B cell (primary cell): Measurements from ENCODE around the gene DAD1. TPM values are rescaled to one million over a fixed set of nuclear protein-coding genes. Genes with fewer than 3 reads are reported as not detected.

ENCODE experiments used
- polyA plus RNA-seq: library from polyadenylated mRNA; depleted of rRNA; stranded (reverse); fragments of >200 nt; gene quantifications from 2 replicates; pipeline ENCODE4 v1.2.3, GENCODE V29; 2012
- small RNA-seq: library from RNA; depleted of rRNA; stranded (forward); fragments of <200 nt; gene quantifications from one replicate; pipeline ENCODE3, GENCODE V24; 2012; ENCODE audit warnings: low replicate concordance, low read depth; ENCODE audit not compliant: insufficient read length
- total RNA-seq, 2 donors: library from RNA; stranded (reverse); fragments of 120-200 nt in 1 of 2; gene quantifications; 1 replicate in 1 of 2; 2 replicates in 1 of 2; pipeline versions ENCODE4 v1.2.3 to v1.2.4, GENCODE V29; 2013 to 2022

Gene DAD1
- total and polyA plus RNA-seq, 2 donors (not counting 1 experiment from before 2014, with no cell fraction given): 77.4 to 114 TPM

Small RNA genes lying within 50 kb of the gene (small RNA-seq; reads per million reads assigned to genes)
- not detected for gene TRAJ1
- gene TRAJ10: not detected
- gene TRAJ11: not detected
- not detected for gene TRAJ12
- gene TRAJ13: not detected
- not detected for gene TRAJ14
- not detected for gene TRAJ16
- not detected for gene TRAJ17
- gene TRAJ18: not detected
- not detected for gene TRAJ19
- not detected for gene TRAJ2
- not detected for gene TRAJ20
- gene TRAJ21: not detected
- gene TRAJ22: not detected
- gene TRAJ23: not detected
- not detected for gene TRAJ24
- gene TRAJ25: not detected
- not detected for gene TRAJ26
- gene TRAJ27: not detected
- gene TRAJ28: not detected
- gene TRAJ3: not detected
- not detected for gene TRAJ4
- gene TRAJ5: not detected
- not detected for gene TRAJ6
- gene TRAJ7: not detected
- not detected for gene TRAJ8
- gene TRAJ9: not detected

Other genes with a start within 250 kb of the DAD1 start
- 21.8 and 22.7 TPM in 2 replicates for gene ABHD4, start 9.1 kb upstream of the DAD1 start, total RNA-seq
- gene ABHD4, start 9.1 kb upstream of the DAD1 start, polyA plus RNA-seq: 10.5 and 12.2 TPM in 2 replicates
- not detected in 2 replicates for gene OR6J1, start 55.1 kb upstream of the DAD1 start, total RNA-seq
- gene OR6J1, start 55.1 kb upstream of the DAD1 start, polyA plus RNA-seq: not detected in 2 replicates
- 186 and 201 TPM in 2 replicates for gene OXA1L, start 177.5 kb upstream of the DAD1 start, total RNA-seq
- gene OXA1L, start 177.5 kb upstream of the DAD1 start, polyA plus RNA-seq: 147 and 150 TPM in 2 replicates
- gene SLC7A7, start 226.2 kb upstream of the DAD1 start, total RNA-seq: 50.0 and 59.5 TPM in 2 replicates
- 18.7 and 33.4 TPM in 2 replicates for gene SLC7A7, start 226.2 kb upstream of the DAD1 start, polyA plus RNA-seq
- gene MRPL52, start 240.7 kb upstream of the DAD1 start, total RNA-seq: 91.6 and 93.0 TPM in 2 replicates
- 26.0 and 37.4 TPM in 2 replicates for gene MRPL52, start 240.7 kb upstream of the DAD1 start, polyA plus RNA-seq
- gene MMP14, start 247.4 kb upstream of the DAD1 start, total RNA-seq: 3.5 and 5.2 TPM in 2 replicates
- 1.0 and 2.2 TPM in 2 replicates for gene MMP14, start 247.4 kb upstream of the DAD1 start, polyA plus RNA-seq